Measurements from ENCODE around the gene CEPT1. TPM values are rescaled to one million over a fixed set of nuclear protein-coding genes. Genes with fewer than 3 reads are reported as not detected.

Gene CEPT1
- polyA plus RNA-seq, 6 donors from 2014 or later: 52.0 to 76.1 (median 65.8) TPM

- no peak for ATAC-seq (ENCODE audit: low read depth in 2 of 2)
- no peak for DNase-seq
- Mint-ChIP-seq H3K27ac (peak overlapping the region in 3 of 6 donors; percentile 16 to 75 (median 32)), H3K4me3 (no peak overlapping the region), H3K27me3 (no peaks in the 10 kb centered on the region), H3K36me3 (peaks cover 19 to 57% of the 10 kb centered on the region in 2 donors), H3K9me3 (no peaks in the 10 kb centered on the region), H3K4me1 (peaks cover 39 to 51% (median 49%) of the 10 kb centered on the region in 3 donors)
Measured at GRCh38 chr1:111183308-111184069, 43.5 kb downstream of the CEPT1 start.

- DNase-seq: no peak
- Mint-ChIP-seq H3K4me3 (no peak overlapping the region), H3K27me3 (no peaks in the 10 kb centered on the region), H3K9me3 (no peaks in the 10 kb centered on the region), H3K27ac (peak overlapping the region in 3 of 6 donors; percentile 0 to 75 (median 30)), H3K4me1 (peaks cover 46 to 53% (median 52%) of the 10 kb centered on the region in 3 donors), H3K36me3 (peaks cover 26 to 56% of the 10 kb centered on the region in 2 donors)
- ATAC-seq (ENCODE audit: low read depth in 2 of 2): no peak
Measured at GRCh38 chr1:111184663-111185062, 44.6 kb downstream of the CEPT1 start.

DNA sequence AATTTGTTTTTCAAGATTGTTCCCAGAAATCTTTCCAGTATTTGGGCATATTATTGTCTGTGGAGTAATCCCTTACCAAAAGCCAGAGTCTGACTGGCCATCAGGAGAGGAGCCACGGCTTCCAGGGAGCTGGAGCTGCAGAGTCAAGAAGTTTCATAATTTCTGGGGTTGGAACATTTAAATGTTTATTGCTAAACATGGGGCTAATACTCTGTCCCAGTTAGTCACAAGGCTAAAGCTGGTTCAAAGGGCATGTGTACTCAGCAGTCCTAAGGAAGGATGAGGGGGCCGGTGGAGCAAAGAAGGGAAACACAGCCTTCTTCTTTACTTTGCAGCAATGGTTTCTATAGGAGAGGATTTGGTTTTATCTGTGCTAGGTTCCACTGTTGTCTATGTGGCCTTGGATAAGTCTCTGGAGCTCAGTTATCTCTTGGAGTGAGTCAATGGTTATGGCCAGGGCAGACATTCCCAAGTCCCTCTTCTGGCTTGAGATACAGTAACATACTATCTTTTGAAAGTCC, 51.0 kb downstream of the CEPT1 start:
- no peak for DNase-seq
- Mint-ChIP-seq H3K27ac (peak overlapping the region; percentile 50 to 84 (median 76)), H3K36me3 (peaks cover 60 to 65% of the 10 kb centered on the region in 2 donors), H3K9me3 (peaks cover 0 to 2% (median 0%) of the 10 kb centered on the region in 7 donors), H3K27me3 (no peaks in the 10 kb centered on the region), H3K4me1 (peaks cover 58 to 70% (median 70%) of the 10 kb centered on the region in 3 donors), H3K4me3 (peak overlapping the region in 1 of 8 donors; percentile 14)
- ATAC-seq (ENCODE audit: low read depth in 2 of 2): no peak

DNA sequence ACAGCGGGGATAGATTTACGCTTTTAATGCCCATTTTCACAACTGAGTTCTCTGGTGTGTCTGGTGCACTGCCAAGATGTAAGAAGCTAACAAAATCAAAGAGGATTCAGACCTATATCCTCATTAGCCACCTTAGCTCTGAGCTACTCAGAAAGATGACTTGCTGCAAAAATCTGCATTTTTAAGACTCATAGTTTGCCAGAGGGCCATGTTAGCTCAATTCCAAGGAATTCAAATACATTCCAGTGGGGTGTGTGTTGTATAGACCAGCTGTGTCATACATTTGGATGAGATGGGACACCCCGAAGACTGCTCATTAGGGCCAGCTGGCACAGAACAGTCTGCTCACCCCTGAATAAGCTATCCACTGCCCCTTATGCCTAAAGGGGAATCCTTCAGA, 51.5 kb downstream of the CEPT1 start:
- ATAC-seq (ENCODE audit: low read depth in 2 of 2): no peak
- peaks cover 0 to 2% (median 0%) of the 10 kb centered on the region in 7 donors for H3K9me3 Mint-ChIP-seq
- DNase-seq: no peak
- no peaks in the 10 kb centered on the region for H3K27me3 Mint-ChIP-seq
- H3K36me3 Mint-ChIP-seq: peaks cover 65 to 70% of the 10 kb centered on the region in 2 donors
- H3K27ac Mint-ChIP-seq: peak overlapping the region in 4 of 6 donors; percentile 69 to 95 (median 84)
- H3K4me3 Mint-ChIP-seq: no peak overlapping the region
- peaks cover 63 to 75% (median 72%) of the 10 kb centered on the region in 3 donors for H3K4me1 Mint-ChIP-seq

GRCh38 chr1:111192074-111192473, 52.1 kb downstream of the CEPT1 start:
- ATAC-seq (ENCODE audit: low read depth in 2 of 2): no peak
- peaks cover 0 to 2% (median 0%) of the 10 kb centered on the region in 7 donors for H3K9me3 Mint-ChIP-seq
- no peak for DNase-seq
- H3K4me1 Mint-ChIP-seq: peaks cover 63 to 81% (median 77%) of the 10 kb centered on the region in 3 donors
- H3K4me3 Mint-ChIP-seq: peak overlapping the region in 5 of 8 donors; percentile 22 to 71 (median 36)
- H3K27ac Mint-ChIP-seq: peak overlapping the region; percentile 69 to 98 (median 92)
- no peaks in the 10 kb centered on the region for H3K27me3 Mint-ChIP-seq
- H3K36me3 Mint-ChIP-seq: peaks cover 65 to 72% of the 10 kb centered on the region in 2 donors

DNA sequence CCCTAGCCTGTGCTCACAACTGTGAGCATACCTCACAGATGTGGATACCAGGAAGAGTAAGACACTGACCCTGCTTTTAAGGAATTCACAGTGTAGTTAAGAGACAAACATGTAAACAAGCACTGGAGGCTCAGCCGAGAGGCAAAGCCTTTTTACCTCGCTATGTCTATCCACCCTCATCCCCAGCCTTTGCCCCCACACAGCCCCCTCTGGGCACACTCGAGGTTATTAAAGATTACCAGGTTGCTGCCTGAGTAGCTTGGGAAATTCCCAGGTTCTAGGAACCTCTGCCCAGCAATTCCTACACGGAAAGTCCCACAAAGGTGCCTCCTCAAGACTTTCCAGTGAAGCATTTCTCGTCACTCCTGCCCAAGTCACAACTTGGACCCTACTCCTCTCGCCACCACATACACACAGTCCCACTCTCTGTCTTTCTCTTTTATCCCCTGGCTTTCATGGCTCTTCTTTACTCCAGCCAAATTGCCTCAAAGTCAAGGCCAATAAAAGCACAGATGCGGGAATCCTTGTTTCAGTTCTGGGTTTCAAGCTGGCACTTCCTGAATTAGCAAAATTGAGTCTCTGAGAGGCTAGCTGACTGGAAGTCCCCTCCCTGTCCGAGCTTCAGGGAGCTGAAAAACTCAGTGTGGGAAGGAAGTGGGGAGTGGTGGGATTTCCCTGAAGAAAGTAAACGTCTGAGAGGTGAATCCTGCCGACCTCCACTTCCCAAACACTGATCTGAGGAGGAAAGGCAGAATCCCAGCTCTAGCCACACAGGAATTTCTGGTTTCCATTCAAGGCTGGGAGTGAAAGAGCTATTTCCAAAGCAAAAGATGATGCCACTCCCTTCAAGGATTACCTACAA, 52.9 kb downstream of the CEPT1 start:
- ATAC-seq (ENCODE audit: low read depth in 2 of 2) (peak; percentile 90 to 91), DNase-seq (peak; percentile 45)
- H3K4me3 Mint-ChIP-seq: peak overlapping the region in 5 of 8 donors; percentile 36 to 75 (median 68)
- peaks cover 63 to 75% of the 10 kb centered on the region in 2 donors for H3K36me3 Mint-ChIP-seq
- H3K27ac Mint-ChIP-seq: peak overlapping the region; percentile 43 to 98 (median 90)
- H3K4me1 Mint-ChIP-seq: peaks cover 71 to 89% (median 85%) of the 10 kb centered on the region in 3 donors
- no peaks in the 10 kb centered on the region for H3K27me3 Mint-ChIP-seq
- H3K9me3 Mint-ChIP-seq: peaks cover 0 to 2% (median 0%) of the 10 kb centered on the region in 7 donors

DNA sequence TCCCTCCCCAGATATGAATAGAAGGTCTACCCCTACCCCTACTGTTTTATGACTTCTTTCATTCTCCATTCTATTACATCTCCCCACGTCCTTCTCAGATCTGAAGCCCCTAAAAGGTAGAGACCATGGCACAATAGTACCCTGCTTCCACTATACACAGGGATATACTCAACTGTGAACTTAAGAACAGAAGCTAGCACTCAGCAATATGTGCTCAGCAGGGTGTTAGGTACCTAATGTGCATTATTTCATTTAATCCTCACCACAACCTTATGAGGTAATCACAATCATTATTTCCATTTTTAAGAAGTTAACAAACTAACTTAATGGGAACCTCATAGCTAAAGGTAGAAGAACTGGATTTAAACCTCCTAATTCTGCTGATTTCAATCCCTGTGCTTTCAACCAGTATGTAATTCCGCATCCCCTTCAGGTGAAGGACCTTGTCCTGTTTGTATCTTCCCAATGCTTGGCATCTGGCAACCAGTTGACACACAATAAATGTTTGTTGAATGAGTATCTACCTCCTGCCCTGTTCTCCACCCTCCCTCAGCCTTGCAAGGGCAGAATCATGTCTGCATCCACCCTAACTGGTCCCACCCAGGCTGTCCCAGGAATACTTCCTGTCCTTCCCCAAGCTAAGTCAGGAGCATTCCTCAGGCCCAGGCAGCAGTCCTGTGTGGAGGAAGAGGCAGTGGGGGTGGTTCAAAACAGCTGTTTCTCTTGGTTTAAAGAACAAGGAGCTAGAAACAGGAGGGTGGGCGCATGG, 53.9 kb downstream of the CEPT1 start:
- H3K36me3 Mint-ChIP-seq: peaks cover 55 to 67% of the 10 kb centered on the region in 2 donors
- peak overlapping the region; percentile 16 to 98 (median 90) for H3K27ac Mint-ChIP-seq

DNA sequence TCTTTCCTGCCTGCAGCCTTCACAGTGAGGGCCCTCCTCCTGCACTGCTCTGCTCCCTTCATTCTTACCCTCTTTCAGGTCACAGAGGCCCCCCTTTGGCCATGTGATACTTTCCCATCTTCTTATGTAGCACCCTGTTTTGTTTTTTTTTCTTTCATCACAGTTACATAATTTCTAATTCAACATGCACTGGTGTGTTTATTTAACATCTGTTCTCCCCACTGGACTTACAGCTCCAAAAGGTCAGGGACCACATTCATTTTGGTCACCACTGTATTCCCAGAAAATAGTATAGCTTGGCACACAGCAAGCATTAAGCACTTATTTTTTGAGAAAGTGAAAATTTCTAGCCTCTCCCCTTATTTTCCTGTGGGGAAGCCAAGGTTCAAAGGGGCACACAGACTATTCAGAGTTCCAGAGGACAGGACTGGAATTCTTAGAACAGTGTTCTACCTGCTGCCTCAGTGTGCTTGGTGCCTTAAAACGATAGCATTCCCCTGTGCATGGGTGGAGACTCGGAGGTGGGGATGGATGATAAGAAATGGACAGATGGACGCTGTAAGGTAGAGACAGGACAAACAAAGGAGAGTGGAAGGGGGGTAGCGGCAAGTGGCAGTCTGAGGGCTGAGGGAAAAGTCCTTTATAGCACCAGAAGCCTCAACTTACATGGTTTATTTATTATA, 55.1 kb downstream of the CEPT1 start:
- no peaks in the 10 kb centered on the region for H3K27me3 Mint-ChIP-seq
- peaks cover 52 to 60% of the 10 kb centered on the region in 2 donors for H3K36me3 Mint-ChIP-seq
- peaks cover 0 to 2% (median 0%) of the 10 kb centered on the region in 7 donors for H3K9me3 Mint-ChIP-seq
- peak overlapping the region in 5 of 6 donors; percentile 12 to 94 (median 80) for H3K27ac Mint-ChIP-seq
- ATAC-seq (ENCODE audit: low read depth in 2 of 2) (no peak), DNase-seq (no peak)
- H3K4me1 Mint-ChIP-seq: peaks cover 66 to 99% (median 95%) of the 10 kb centered on the region in 3 donors
- H3K4me3 Mint-ChIP-seq: peak overlapping the region in 4 of 8 donors; percentile 7 to 65 (median 50)

More for the DNA sequence above, 53.9 kb downstream of the CEPT1 start:
- no peaks in the 10 kb centered on the region for H3K27me3 Mint-ChIP-seq
- H3K9me3 Mint-ChIP-seq: peaks cover 0 to 2% (median 0%) of the 10 kb centered on the region in 7 donors
- DNase-seq (no peak), ATAC-seq (ENCODE audit: low read depth in 2 of 2) (no peak)
- peaks cover 66 to 93% (median 90%) of the 10 kb centered on the region in 3 donors for H3K4me1 Mint-ChIP-seq
- H3K4me3 Mint-ChIP-seq: peak overlapping the region in 6 of 8 donors; percentile 17 to 75 (median 54)

DNA sequence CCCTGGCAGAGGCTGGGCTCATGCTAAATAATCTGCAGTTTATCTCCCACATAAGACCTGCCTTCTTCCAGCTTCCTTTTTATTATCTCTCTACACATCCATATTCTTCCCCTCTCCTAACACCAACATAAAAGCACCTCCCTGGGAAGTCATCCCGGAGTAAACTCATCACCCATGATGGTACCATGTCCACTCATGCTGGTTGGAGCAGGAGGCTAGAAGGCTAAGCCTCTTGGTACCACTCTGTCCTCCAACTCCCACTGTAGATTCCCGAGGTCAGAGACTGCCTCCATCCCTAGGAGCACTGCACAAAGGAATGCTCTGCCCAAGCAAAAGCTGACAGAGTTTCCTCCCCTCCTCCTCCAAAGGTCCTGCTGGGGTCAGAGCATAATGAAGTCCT, 56.2 kb downstream of the CEPT1 start:
- Mint-ChIP-seq H3K4me3 (peak overlapping the region in 5 of 8 donors; percentile 19 to 61 (median 39)), H3K27me3 (no peaks in the 10 kb centered on the region), H3K27ac (peak overlapping the region in 4 of 6 donors; percentile 56 to 92 (median 80)), H3K9me3 (peaks cover 0 to 2% (median 0%) of the 10 kb centered on the region in 7 donors), H3K36me3 (peaks cover 45 to 50% of the 10 kb centered on the region in 2 donors), H3K4me1 (peaks cover 67 to 99% (median 96%) of the 10 kb centered on the region in 3 donors)
- ATAC-seq (ENCODE audit: low read depth in 2 of 2) (no peak), DNase-seq (no peak)

GRCh38 chr1:111197598-111198284, 57.7 kb downstream of the CEPT1 start:
- H3K4me3 Mint-ChIP-seq: peak overlapping the region in 6 of 8 donors; percentile 32 to 77 (median 52)
- H3K9me3 Mint-ChIP-seq: no peaks in the 10 kb centered on the region
- H3K4me1 Mint-ChIP-seq: peaks cover 68 to 98% (median 97%) of the 10 kb centered on the region in 3 donors
- peaks cover 38 to 40% of the 10 kb centered on the region in 2 donors for H3K36me3 Mint-ChIP-seq
- peak; percentile 31 to 49 for ATAC-seq (ENCODE audit: low read depth in 2 of 2)
- DNase-seq: peak; percentile 45
- no peaks in the 10 kb centered on the region for H3K27me3 Mint-ChIP-seq
- peak overlapping the region in 3 of 6 donors; percentile 26 to 92 (median 87) for H3K27ac Mint-ChIP-seq

- Mint-ChIP-seq H3K27ac (peak overlapping the region in 4 of 6 donors; percentile 15 to 76 (median 56)), H3K9me3 (no peaks in the 10 kb centered on the region), H3K36me3 (peaks cover 34% of the 10 kb centered on the region in 2 donors), H3K4me3 (peak overlapping the region in 1 of 8 donors; percentile 40), H3K27me3 (no peaks in the 10 kb centered on the region), H3K4me1 (peaks cover 62 to 96% (median 93%) of the 10 kb centered on the region in 3 donors)
- ATAC-seq (ENCODE audit: low read depth in 2 of 2) (no peak), DNase-seq (no peak)
Measured at GRCh38 chr1:111198836-111199235, 58.8 kb downstream of the CEPT1 start.
